IPS-NIHi7 (cell line): ENCODE measurements around the gene BABAM1.

ENCODE experiments used
- DNase-seq: peaks from one replicate; pipeline ENCODE4 v3.0.0; 2012; ENCODE audit warnings: mixed read lengths; ENCODE audit errors: extremely low spot score

BABAM1 gene

GRCh38 chr19:17321655-17322489 is 54.6 kb downstream of the BABAM1 start:
- DNase-seq, result no peak

GRCh38 chr19:17322854-17323253 is 55.6 kb downstream of the BABAM1 start:
- no peak for DNase-seq

DNA sequence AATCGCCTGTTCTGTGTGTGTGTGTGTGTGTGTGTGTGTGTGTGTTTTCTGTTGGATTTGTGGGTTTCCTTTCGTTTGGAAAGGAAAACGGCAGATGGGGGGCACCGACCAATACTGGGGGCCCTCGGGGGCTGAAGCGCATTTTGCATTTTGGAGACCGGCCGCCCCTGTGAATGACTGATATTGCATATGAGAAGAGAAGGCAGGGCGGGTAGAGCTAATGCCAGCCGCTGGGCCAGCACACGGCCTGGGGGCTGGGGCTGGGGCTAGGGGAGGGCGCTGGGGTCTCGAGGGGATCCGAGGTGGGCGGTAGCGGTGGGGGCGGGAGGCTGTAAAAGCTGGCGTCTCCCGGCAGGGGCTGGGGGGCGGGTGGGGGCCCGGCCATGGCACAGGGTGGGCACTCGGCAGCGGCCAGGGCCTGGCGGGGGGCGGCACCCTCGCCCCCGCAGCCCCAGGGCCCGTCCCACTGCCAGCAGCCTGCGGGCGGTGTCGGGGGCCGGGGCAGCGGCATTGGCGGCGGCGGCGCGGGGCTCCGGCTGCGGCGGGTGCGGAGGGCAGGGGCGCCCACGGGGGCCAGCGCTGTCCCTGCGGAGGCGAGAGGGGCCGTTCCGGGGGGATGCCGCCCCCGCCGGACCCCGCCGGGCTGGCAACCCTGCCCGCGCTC is 56.2 kb downstream of the BABAM1 start:
- no peak for DNase-seq

- DNase-seq, result no peak
These were observed 56.7 kb downstream of the BABAM1 start for GRCh38 chr19:17323964-17324332.

- DNase-seq, result no peak
These were observed 57.3 kb downstream of the BABAM1 start for GRCh38 chr19:17324357-17325114.

DNA sequence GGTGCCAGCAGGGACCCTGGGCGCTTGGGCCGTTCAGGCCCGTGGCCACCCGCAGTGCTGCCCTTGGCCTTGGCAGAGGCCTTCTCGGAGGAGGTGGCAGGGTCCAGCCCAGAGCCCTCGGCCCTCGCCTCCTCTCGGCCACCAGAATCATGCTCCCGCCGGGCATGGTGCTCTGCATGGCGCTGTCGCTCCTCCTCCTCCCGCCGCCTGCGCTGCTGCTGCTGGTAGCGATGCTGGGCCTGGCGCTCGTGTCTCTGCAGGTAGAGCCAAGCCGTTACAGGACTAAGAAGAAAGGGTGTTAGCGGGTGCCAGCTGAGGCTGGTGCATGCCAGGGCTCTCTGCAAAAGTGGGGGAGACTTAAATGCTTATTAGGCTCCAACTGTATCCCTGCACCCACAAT is 57.9 kb downstream of the BABAM1 start:
- DNase-seq, result no peak

DNA sequence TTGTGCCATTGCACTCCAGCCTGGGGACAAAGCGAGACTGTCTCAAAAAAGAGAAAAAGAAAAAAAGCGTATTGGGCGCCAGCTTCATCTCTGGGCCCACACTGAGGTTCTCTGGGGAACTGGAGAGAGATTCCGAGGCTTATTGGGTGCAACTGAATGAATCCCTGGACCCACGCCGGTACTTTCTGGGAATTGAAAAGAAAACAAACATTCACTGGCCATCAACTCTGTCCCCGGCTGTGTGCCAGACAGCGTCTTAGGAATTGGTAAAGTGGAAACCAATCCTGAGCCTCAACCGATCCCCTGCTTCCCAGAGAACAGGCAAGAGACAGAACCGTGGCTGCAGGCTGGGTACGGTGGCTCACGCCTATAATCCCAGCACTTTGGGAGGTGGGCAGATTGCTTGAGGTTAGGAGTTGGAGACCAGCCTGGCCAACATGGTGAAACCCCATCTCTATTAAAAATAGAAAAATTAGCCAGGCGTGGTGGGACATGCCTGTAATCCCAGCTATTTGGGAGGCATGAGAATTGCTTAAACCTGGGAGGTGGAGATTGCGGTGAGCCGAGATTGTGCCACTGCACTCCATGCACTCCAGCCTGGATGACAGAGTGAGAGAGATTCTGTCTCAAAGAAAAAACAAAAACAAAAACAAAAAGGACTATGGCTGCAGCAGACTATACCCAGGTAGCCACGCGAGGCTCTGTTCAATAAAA is 58.8 kb downstream of the BABAM1 start:
- no peak for DNase-seq

DNA sequence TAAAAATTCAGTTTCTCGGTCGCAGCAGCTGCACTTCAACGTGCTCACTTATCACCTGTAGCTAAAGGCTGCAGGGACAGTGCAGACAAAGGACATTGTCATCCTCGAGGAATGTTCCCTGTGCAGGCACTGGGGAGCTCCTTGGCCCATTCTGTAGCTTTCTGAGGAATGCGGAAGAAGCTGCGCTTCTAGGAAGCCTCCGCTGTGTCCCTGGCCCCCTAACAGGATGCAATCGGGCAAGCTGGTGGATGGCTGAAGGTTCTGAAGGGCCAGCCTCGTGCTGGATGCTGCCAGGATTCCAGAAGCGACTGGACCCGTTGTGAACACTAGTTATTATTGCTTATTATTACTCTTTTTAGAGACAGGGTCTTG is 59.3 kb downstream of the BABAM1 start:
- DNase-seq, result no peak

DNA sequence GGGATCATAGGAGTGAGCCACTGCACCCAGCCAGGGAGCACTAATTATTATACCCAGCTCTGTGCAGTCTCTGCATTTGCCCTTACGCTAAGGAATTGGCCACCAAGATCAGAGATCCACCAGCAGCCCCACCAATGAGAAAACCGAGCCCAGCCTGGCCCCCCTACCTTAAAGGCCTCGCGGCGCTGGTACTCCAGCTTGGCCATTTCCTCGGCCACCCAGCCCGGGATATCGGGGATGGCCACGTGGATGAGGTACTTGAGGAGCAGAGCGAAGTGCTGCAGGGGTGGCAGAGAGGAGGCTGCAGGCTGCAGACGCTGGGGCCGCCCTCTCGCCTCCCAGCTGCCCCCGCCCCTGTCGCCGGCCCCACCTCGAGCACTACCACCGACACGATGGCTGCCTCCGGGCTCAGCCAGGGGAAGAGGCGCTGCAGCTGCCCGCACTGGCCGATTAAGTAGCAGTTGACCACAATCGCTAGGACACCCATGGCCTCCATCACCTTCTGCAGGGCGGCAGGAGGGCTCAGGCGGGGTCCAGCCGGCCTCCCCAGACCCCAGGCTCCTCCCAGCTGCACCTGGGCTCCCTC is 59.9 kb downstream of the BABAM1 start:
- DNase-seq, result no peak

DNA sequence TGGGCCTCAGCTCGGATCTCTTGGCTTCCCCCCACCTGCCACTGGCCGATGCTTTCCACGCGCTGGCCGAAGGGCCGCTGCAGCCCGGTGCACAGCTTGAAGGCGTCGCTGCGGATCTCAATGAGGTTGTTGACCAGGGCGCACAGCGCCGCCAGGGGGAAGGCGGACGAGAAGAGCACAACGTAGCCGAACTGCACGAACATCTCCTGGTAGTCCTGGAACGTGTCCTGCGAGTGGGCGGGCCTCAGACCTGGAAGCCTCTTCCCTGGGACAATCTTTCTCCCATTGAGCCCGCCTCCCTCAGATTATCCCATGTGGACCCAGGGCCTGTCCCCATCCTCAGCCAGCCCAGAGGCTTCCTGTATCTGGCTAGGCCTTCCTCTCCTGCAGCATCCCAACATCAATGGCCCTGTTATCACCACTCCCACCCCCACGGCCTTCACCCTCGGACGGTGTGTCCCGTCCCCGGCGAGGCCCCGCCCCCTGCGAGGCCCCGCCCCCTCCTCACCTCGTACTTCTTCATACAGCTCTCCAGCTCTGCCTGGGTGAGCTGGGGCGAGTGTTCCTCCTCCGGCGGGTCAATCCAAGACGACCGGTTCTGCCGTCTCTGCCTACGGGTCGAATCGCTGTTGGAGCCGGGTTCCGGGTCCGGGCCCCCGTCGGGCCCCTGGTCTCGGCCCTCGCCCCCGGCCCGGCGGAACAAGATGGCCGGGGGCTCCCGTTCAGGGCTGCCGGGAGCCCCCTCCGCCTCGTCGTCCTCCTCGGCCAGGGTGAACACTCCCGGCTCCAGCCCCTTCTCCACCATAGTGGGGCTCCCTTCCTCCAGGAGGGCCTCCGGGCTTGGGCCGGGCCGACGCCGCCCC is 60.6 kb downstream of the BABAM1 start:
- peak; percentile 94 for DNase-seq
